B cell (primary cell): ENCODE data around the gene SPDYE3.
"Not testable (repeated sequence)": the region's sequence is repeated elsewhere in the genome, so short reads cannot be mapped to it uniquely, and the experiment has no call there.

Experiments
- EZH2 ChIP-seq: IDR thresholded peaks from 2 replicates; pipeline ENCODE4 v1.6.1; 2012; ENCODE audit warnings: borderline replicate concordance, low read depth, mild to moderate bottlenecking, moderate library complexity, low read length; ENCODE audit not compliant: insufficient read depth, poor library complexity, severe bottlenecking
- TF ChIP-seq, protein P1 (sequence below): fragments of 200-600 bp; IDR thresholded peaks from one replicate; pipeline ENCODE4 v1.8.0; 2022; ENCODE audit warnings: antibody characterized with exemption, mild to moderate bottlenecking

DNA sequence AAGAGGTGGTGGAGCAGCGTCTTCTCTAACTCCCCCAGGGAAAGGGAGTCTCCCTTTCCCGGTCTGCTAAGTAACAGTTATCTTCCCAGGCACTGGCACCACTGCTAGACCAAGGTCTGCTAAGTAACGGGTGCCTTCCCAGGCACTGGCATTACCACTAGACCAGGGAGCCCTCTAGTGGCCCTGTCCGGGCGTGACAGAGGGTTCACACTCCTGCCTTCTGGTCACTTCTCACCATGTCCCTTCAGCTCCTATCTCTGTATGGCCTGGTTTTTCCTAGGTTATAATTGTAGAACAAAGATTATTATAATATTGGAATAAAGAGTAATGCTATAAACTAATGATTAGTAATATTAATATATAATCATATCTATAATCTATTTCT, 37.8 kb downstream of the SPDYE3 start:
- TF ChIP-seq, protein P1, sequence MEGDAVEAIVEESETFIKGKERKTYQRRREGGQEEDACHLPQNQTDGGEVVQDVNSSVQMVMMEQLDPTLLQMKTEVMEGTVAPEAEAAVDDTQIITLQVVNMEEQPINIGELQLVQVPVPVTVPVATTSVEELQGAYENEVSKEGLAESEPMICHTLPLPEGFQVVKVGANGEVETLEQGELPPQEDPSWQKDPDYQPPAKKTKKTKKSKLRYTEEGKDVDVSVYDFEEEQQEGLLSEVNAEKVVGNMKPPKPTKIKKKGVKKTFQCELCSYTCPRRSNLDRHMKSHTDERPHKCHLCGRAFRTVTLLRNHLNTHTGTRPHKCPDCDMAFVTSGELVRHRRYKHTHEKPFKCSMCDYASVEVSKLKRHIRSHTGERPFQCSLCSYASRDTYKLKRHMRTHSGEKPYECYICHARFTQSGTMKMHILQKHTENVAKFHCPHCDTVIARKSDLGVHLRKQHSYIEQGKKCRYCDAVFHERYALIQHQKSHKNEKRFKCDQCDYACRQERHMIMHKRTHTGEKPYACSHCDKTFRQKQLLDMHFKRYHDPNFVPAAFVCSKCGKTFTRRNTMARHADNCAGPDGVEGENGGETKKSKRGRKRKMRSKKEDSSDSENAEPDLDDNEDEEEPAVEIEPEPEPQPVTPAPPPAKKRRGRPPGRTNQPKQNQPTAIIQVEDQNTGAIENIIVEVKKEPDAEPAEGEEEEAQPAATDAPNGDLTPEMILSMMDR: peak; percentile 70
- TF ChIP-seq EZH2: not testable (repeated sequence)
